ENCODE measurements around the gene EIF4E2. TPM values are rescaled to one million over a fixed set of nuclear protein-coding genes. Genes with fewer than 3 reads are reported as not detected.
A peak's percentile ranks its signal among the peaks of the same experiment; 100 is the strongest.

EIF4E2 gene
- total and polyA plus RNA-seq, 9 donors, result 18.6 to 111 (median 42.8) TPM

DNA sequence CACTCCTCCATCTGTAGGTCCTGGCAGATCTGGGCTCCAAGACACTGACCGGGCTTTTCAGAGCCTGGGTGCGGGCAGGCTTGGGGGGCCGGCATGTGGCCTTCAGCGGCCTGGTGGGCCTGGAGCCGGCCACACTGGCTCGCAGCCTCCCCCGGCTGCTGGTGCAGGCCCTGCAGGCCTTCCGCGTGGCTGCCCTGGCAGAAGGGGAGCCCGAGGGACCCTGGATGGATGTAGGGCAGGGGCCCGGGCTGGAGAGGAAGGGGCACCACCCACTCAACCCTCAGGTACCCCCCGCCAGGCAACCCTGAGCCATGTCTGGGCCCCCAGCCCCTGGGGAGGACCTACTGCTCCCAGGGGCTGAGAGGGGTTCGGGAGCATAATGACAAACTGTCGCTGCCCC is 25.3 kb upstream of the EIF4E2 start:
- Histone ChIP-seq H3K4me3 (no peak overlapping the region), H3K9me3 (no peaks in the 10 kb centered on the region), H3K27me3 (no peaks in the 10 kb centered on the region), H3K27ac (no peak overlapping the region), H3K4me1 (ENCODE audit: insufficient read depth) (no peaks in the 10 kb centered on the region), H3K36me3 (no peaks in the 10 kb centered on the region)
- TF ChIP-seq EP300 (IDR thresholded peaks at IDR 0.05), result no peak
- no peak for TF ChIP-seq CTCF (IDR thresholded peaks at IDR 0.05)
- TF ChIP-seq POLR2A (IDR thresholded peaks at IDR 0.05), result no peak
- DNase-seq, result no peak
- WGBS, 3 donors, result 74 to 76% (median 74%) methylated on average over 13 to 14 of the region's 14 CpGs
- intact Hi-C loops (cut with DNase I), result loop anchor here in 3 of 4 donors (10.0 kb wide), 2 partner anchors 200 to 600 kb away; partner anchors contain the start of gene NPPC (in 2 of the 3)

DNA sequence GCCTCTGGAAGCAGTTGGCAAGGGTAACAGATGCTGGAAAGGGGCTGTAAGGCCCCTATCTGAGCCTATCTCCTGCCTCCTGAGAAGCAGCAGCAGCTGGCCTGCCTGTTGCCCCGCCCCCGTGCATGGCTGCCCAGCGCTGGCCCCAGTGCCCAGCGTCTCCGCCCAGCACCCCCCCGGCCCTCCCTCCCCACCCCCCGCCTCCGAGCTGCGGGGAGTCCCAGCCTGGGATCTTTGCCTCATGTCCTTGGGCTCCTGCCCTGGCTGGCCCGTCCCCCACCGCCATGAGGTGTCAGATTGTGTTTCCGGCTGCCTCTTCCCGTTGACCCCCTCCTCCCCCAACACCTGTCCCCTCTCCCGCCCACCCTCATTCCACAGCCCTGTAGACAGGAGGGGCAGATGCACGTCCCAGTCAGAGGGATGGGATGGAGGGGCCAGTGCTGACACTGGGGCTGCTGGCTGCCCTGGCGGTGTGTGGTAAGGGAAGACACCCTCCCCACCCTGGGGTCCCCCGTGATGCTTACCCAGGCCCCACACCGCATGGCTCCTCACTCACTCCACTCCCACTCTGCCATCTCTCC is 24.6 kb upstream of the EIF4E2 start, which contains the start of gene CHRND:
Gene CHRND, plus strand, starts transcription at position 370 of the 581 bp plus-strand sequence. Its CDS starts 56 bp downstream, at position 426.
- no peak for TF ChIP-seq EP300 (IDR thresholded peaks at IDR 0.05)
- TF ChIP-seq POLR2A (IDR thresholded peaks at IDR 0.05), result no peak
- TF ChIP-seq CTCF (IDR thresholded peaks at IDR 0.05), result no peak
- H3K27me3 ChIP-seq, result no peaks in the 10 kb centered on the region
- H3K4me3 ChIP-seq, result no peak within 1 kb of the TSS
- intact Hi-C loops (cut with DNase I), result loop anchor here in 3 of 4 donors (10.0 kb wide), 2 partner anchors 201 to 601 kb away; partner anchors contain the start of gene NPPC (in 2 of the 3)
- peak in 2 of 5 donors; percentile 62 to 66 for DNase-seq
- H3K9me3 ChIP-seq, result no peaks in the 10 kb centered on the region
- WGBS, 3 donors, result 7 to 12% (median 9%) methylated on average over 12 to 18 of the region's 18 CpGs
- no peaks in the 10 kb centered on the region for H3K36me3 ChIP-seq
- no peak within 1 kb of the TSS for H3K27ac ChIP-seq
- no peaks in the 10 kb centered on the region for H3K4me1 ChIP-seq (ENCODE audit: insufficient read depth)

- H3K27me3 ChIP-seq, result no peaks in the 10 kb centered on the region
- H3K36me3 ChIP-seq, result no peaks in the 10 kb centered on the region
- H3K4me1 ChIP-seq (ENCODE audit: insufficient read depth), result no peaks in the 10 kb centered on the region
- H3K27ac ChIP-seq, result no peak overlapping the region
- DNase-seq, result no peak
- H3K9me3 ChIP-seq, result no peaks in the 10 kb centered on the region
- TF ChIP-seq CTCF (IDR thresholded peaks at IDR 0.05) (no peak), EP300 (IDR thresholded peaks at IDR 0.05) (no peak), POLR2A (IDR thresholded peaks at IDR 0.05) (no peak)
- intact Hi-C loops (cut with DNase I), result loop anchor here in 3 of 4 donors (10.0 kb wide), 2 partner anchors 202 to 602 kb away; partner anchors contain the start of gene NPPC (in 2 of the 3)
- no peak overlapping the region for H3K4me3 ChIP-seq
- 58 to 73% (median 64%) methylated on average over 13 of the region's 13 CpGs for WGBS, 3 donors
Observed at GRCh38 chr2:232526372-232526941, 24.0 kb upstream of the EIF4E2 start.

DNA sequence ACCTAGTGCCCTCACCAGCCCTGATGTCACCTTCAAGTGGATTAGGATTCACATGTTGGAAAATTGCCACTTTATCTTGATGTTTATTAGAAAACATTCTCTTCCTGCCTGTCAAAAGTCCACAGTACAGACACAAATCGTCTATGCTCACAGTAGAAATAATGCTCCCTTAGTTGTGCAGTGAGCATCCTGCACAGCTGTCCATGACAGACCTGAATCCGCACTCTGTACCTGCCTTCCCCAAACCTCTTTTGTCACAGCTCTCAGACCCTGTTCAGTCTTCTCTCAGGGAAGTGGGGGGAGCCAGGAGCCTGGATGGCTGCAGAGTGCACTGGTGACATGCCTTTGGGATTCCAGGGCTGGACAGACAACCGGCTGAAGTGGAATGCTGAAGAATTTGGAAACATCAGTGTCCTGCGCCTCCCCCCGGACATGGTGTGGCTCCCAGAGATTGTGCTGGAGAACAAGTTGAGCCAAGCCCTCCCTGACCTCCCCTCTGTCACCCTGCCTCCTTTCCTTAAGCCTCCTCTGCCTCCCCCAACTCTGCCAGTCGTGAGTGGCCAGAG is 22.5 kb upstream of the EIF4E2 start:
- no peak overlapping the region for H3K27ac ChIP-seq
- TF ChIP-seq POLR2A (IDR thresholded peaks at IDR 0.05) (no peak), EP300 (IDR thresholded peaks at IDR 0.05) (no peak), CTCF (IDR thresholded peaks at IDR 0.05) (no peak)
- H3K4me3 ChIP-seq, result no peak overlapping the region
- no peaks in the 10 kb centered on the region for H3K36me3 ChIP-seq
- no peak for DNase-seq
- whole genome bisulfite sequencing, 3 donors, result 65 to 75% (median 69%) methylated on average over 6 of the region's 6 CpGs
- intact Hi-C loops (cut with DNase I), result loop anchor here in 3 of 4 donors (10.0 kb wide), 2 partner anchors 203 to 603 kb away; partner anchors contain the start of gene NPPC (in 2 of the 3)
- no peaks in the 10 kb centered on the region for H3K4me1 ChIP-seq (ENCODE audit: insufficient read depth)
- no peaks in the 10 kb centered on the region for H3K9me3 ChIP-seq
- no peaks in the 10 kb centered on the region for H3K27me3 ChIP-seq

Data from ovary (tissue), 9 donors.